Aorta (tissue), 5 donors: Measurements from ENCODE around the gene FGF11. TPM values are rescaled to one million over a fixed set of nuclear protein-coding genes. Genes with fewer than 3 reads are reported as not detected.

ENCODE experiments used
- ATAC-seq: fragments of 200-7000 bp; cut with Tn5 transposase; one replicate; pipeline ENCODE4 v1.9.1; 2022; ENCODE audit warnings: moderate library complexity; ENCODE audit not compliant: low FRiP score
- DNase-seq, 2 donors: peaks; one replicate each; pipeline ENCODE4 v3.0.0-alpha.2; 2020
- H3K27ac ChIP-seq, 2 donors: one replicate each; pipeline ENCODE4 v1.5.1; 2013; ENCODE audit warnings: low read length in 2 of 2, mild to moderate bottlenecking in 2 of 2, moderate library complexity in 2 of 2, control low read depth in 1 of 2, inconsistent platforms in 1 of 2, low read depth in 1 of 2
- H3K27me3 ChIP-seq, 2 donors: one replicate each; pipeline ENCODE4 v1.6.1; 2013; ENCODE audit warnings: control low read depth in 1 of 2, low read length in 1 of 2, mild to moderate bottlenecking in 1 of 2, moderate library complexity in 1 of 2; ENCODE audit not compliant: insufficient read depth in 2 of 2, control insufficient read depth in 1 of 2
- H3K36me3 ChIP-seq, 2 donors: one replicate each; pipeline ENCODE4 v1.6.1; 2013; ENCODE audit warnings: control low read depth in 1 of 2, low read length in 1 of 2, mild to moderate bottlenecking in 1 of 2; ENCODE audit not compliant: insufficient read depth in 2 of 2, control insufficient read depth in 1 of 2
- H3K4me1 ChIP-seq, 2 donors: one replicate each; pipeline ENCODE4 v1.6.1; 2013; ENCODE audit warnings: low read length in 2 of 2, control low read depth in 1 of 2, mild to moderate bottlenecking in 1 of 2, moderate library complexity in 1 of 2; ENCODE audit not compliant: insufficient read depth in 2 of 2, control insufficient read depth in 1 of 2
- H3K4me3 ChIP-seq, 2 donors: one replicate each; pipeline ENCODE4 v1.5.1; 2013; ENCODE audit warnings: low read length in 2 of 2, control low read depth in 1 of 2, mild to moderate bottlenecking in 1 of 2
- H3K9me3 ChIP-seq: one replicate; pipeline ENCODE4 v1.6.1; 2013; ENCODE audit warnings: mild to moderate bottlenecking, low read length; ENCODE audit not compliant: control insufficient read depth
- WGBS, 2 donors: extraction: QIAGEN DNeasy Blood & Tissue Kit; methylation state at CpG; one replicate each; pipeline ENCODE4 v1.1.7; 2013; 5-methylcytosine and 5-hydroxymethylcytosine counted together
- intact Hi-C, 2 donors: fragments of 100-400 bp; cut with DNase I; formaldehyde crosslinking; loops; one replicate each; pipeline versions ENCODE4 v1.14.2 to v1.15.0; 2022
- polyA plus RNA-seq, 2 donors: library from polyadenylated mRNA; stranded (reverse); fragments of 200-250 nt; gene quantifications; one replicate each; pipeline ENCODE4 v1.2.3, GENCODE V29; 2013
- total RNA-seq, 2 donors: library from RNA; stranded (reverse); fragmentation: NEBNext Ultra II Directional; extraction: Animal tissue kit (Norgen Biotek cat#: 25700); gene quantifications; one replicate each; pipeline ENCODE4 v1.2.1, GENCODE V29; 2021
- donor health status: healthy with polysubstance abuse.
- donor health status: Bipolar disorder and iron deficiency.
- donor health status: DM: no; HTN: no; CAD: no.
- donor health status: DM: no; HTN: no; CAD: no.
- donor health status: DM: yes; HTN: yes; CAD: no.

The FGF11 gene
- total and polyA plus RNA-seq, 4 donors, result 0.54 to 8.0 (median 1.2) TPM; not detected in 1

DNA sequence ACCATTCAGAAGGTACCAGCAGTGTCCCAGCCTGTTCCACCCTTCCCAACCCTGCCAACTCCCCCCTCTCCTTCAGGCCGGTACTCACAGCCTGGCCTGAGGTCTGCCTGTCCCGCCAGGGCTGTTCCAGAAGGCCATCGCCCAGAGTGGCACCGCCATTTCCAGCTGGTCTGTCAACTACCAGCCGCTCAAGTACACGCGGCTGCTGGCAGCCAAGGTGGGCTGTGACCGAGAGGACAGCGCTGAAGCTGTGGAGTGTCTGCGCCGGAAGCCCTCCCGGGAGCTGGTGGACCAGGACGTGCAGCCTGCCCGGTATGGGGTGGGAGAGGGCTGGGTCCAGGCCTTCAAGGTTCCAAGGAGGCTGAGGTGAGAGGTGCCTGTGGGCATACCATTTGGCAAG lies 24.5 kb upstream of the FGF11 start:
- DNase-seq (no peak), ATAC-seq (no peak)
- Histone ChIP-seq H3K36me3 (no peaks in the 10 kb centered on the region), H3K4me3 (no peak overlapping the region), H3K27ac (no peak overlapping the region), H3K9me3 (no peaks in the 10 kb centered on the region), H3K4me1 (no peaks in the 10 kb centered on the region), H3K27me3 (no peaks in the 10 kb centered on the region)
- 85 to 88% methylated on average over 14 of the region's 14 CpGs for WGBS, 2 donors
- intact Hi-C loops, result no loop called here

DNA sequence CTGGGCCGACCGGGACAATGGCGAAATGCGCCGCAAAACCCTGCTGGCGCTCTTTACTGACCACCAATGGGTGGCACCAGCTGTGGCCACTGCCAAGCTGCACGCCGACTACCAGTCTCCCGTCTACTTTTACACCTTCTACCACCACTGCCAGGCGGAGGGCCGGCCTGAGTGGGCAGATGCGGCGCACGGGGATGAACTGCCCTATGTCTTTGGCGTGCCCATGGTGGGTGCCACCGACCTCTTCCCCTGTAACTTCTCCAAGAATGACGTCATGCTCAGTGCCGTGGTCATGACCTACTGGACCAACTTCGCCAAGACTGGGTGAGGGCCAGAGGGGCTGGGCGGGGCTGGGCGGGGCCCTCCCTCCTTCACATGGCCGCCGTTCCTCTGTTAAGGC lies 23.5 kb upstream of the FGF11 start:
- no peak overlapping the region for H3K27ac ChIP-seq

GRCh38 chr17:7416323-7416722 lies 23.0 kb upstream of the FGF11 start:
- Histone ChIP-seq H3K9me3 (no peaks in the 10 kb centered on the region), H3K27me3 (no peaks in the 10 kb centered on the region), H3K4me1 (no peaks in the 10 kb centered on the region), H3K27ac (no peak overlapping the region), H3K36me3 (no peaks in the 10 kb centered on the region), H3K4me3 (no peak overlapping the region)
- intact Hi-C loops, result no loop called here
- no peak for DNase-seq
- 81% methylated on average over 6 of the region's 6 CpGs for WGBS, 2 donors
- ATAC-seq, result no peak

More for the DNA sequence above, 23.5 kb upstream of the FGF11 start:
- no peak overlapping the region for H3K4me3 ChIP-seq
- intact Hi-C loops, result no loop called here
- no peaks in the 10 kb centered on the region for H3K36me3 ChIP-seq
- H3K27me3 ChIP-seq, result no peaks in the 10 kb centered on the region
- no peaks in the 10 kb centered on the region for H3K4me1 ChIP-seq
- ATAC-seq, result no peak
- no peak for DNase-seq
- WGBS, 2 donors, result 90 to 95% methylated on average over 23 of the region's 23 CpGs
- no peaks in the 10 kb centered on the region for H3K9me3 ChIP-seq

GRCh38 chr17:7417056-7417655 lies 22.2 kb upstream of the FGF11 start:
- H3K27ac ChIP-seq, result no peak overlapping the region
- ATAC-seq, result no peak
- WGBS, 2 donors, result 95 to 96% methylated on average over 51 to 54 of the region's 54 CpGs

GRCh38 chr17:7418472-7419152 lies 20.7 kb upstream of the FGF11 start:
- intact Hi-C loops, result no loop called here
- DNase-seq (no peak), ATAC-seq (no peak)
- Histone ChIP-seq H3K4me1 (no peaks in the 10 kb centered on the region), H3K27me3 (no peaks in the 10 kb centered on the region), H3K4me3 (no peak overlapping the region), H3K36me3 (no peaks in the 10 kb centered on the region), H3K9me3 (no peaks in the 10 kb centered on the region), H3K27ac (no peak overlapping the region)
- WGBS, 2 donors, result 71 to 74% methylated on average over 18 of the region's 18 CpGs

More at GRCh38 chr17:7417056-7417655, 22.2 kb upstream of the FGF11 start:
- intact Hi-C loops, result no loop called here
- H3K27me3 ChIP-seq, result no peaks in the 10 kb centered on the region
- no peaks in the 10 kb centered on the region for H3K9me3 ChIP-seq
- H3K4me1 ChIP-seq, result no peaks in the 10 kb centered on the region
- no peak for DNase-seq
- H3K36me3 ChIP-seq, result no peaks in the 10 kb centered on the region
- no peak overlapping the region for H3K4me3 ChIP-seq

- WGBS, 2 donors, result 78% methylated on average over 17 of the region's 17 CpGs
- H3K9me3 ChIP-seq, result no peaks in the 10 kb centered on the region
- DNase-seq (no peak), ATAC-seq (no peak)
- H3K27me3 ChIP-seq, result no peaks in the 10 kb centered on the region
- H3K27ac ChIP-seq, result no peak within 1 kb of the TSS
- no peaks in the 10 kb centered on the region for H3K4me1 ChIP-seq
- intact Hi-C loops, result no loop called here
- H3K36me3 ChIP-seq, result no peaks in the 10 kb centered on the region
- no peak within 1 kb of the TSS for H3K4me3 ChIP-seq
Observed at GRCh38 chr17:7419819-7420610, 19.3 kb upstream of the FGF11 start, which contains the start of gene SPEM1. Gene SPEM1, plus strand, starts transcription at chr17:7420324. Its CDS starts 61 bp downstream, at chr17:7420385.

DNA sequence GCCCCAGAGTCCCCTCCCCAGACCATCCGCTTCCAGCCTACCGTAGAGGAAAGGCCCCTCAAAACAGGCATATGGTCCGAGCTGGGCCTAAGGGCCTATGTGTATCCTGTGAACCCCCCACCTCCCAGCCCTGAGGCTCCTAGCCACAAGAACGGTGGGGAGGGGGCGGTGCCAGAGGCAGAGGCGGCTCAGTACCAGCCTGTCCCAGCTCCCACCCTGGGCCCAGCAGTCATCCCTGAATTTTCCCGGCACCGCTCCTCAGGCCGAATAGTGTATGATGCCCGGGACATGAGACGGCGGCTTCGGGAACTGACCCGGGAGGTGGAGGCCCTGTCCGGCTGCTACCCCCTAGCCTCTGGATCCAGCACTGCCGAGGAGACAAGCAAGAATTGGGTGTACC lies 18.1 kb upstream of the FGF11 start:
- H3K27me3 ChIP-seq, result no peaks in the 10 kb centered on the region
- intact Hi-C loops, result no loop called here
- no peak for ATAC-seq
- no peaks in the 10 kb centered on the region for H3K36me3 ChIP-seq
- H3K9me3 ChIP-seq, result no peaks in the 10 kb centered on the region
- no peak overlapping the region for H3K27ac ChIP-seq
- 94% methylated on average over 16 of the region's 16 CpGs for WGBS, 2 donors
- no peaks in the 10 kb centered on the region for H3K4me1 ChIP-seq
- H3K4me3 ChIP-seq, result no peak overlapping the region
- no peak for DNase-seq

GRCh38 chr17:7423679-7424078 lies 15.6 kb upstream of the FGF11 start:
- no peaks in the 10 kb centered on the region for H3K36me3 ChIP-seq
- H3K4me1 ChIP-seq, result no peaks in the 10 kb centered on the region
- H3K27me3 ChIP-seq, result no peaks in the 10 kb centered on the region
- ATAC-seq (no peak), DNase-seq (no peak)
- intact Hi-C loops, result no loop called here
- H3K4me3 ChIP-seq, result no peak overlapping the region
- H3K9me3 ChIP-seq, result no peaks in the 10 kb centered on the region
- no peak overlapping the region for H3K27ac ChIP-seq
- 53 to 54% methylated on average over 4 of the region's 4 CpGs for WGBS, 2 donors
